Heart right ventricle (tissue), 16 donors: ENCODE data around the gene STOX1. TPM values are rescaled to one million over a fixed set of nuclear protein-coding genes. Genes with fewer than 3 reads are reported as not detected.
A peak's percentile ranks its signal among the peaks of the same experiment; 100 is the strongest.
"Not testable (repeated sequence)": the region's sequence is repeated elsewhere in the genome, so short reads cannot be mapped to it uniquely, and the experiment has no call there.

ENCODE experiments used
- ATAC-seq, 8 donors: fragments of 200-7000 bp; cut with Tn5 transposase; one replicate each; pipeline ENCODE4 v1.9.1; 2020; ENCODE audit warnings: mild to moderate bottlenecking in 8 of 8, moderate library complexity in 8 of 8, moderate number of reproducible peaks in 1 of 8
- DNase-seq, 2 donors: peaks; one replicate each; pipeline ENCODE4 v3.0.0-alpha.2; 2020
- H3K27ac ChIP-seq, 10 donors: fragments of 200-600 bp; sonication (generic) in 2 of 10; one replicate each; pipeline versions ENCODE4 v1.5.0 to v1.8.0; 2020 to 2022; ENCODE audit warnings: mild to moderate bottlenecking in 3 of 10
- H3K27me3 ChIP-seq, 7 donors: fragments of 200-600 bp; one replicate each; pipeline ENCODE4 v1.8.0; 2021 to 2022; ENCODE audit warnings: mild to moderate bottlenecking in 2 of 7
- H3K36me3 ChIP-seq, 9 donors: fragments of 200-600 bp; sonication (generic) in 1 of 9; one replicate each; pipeline versions ENCODE4 v1.5.0 to v1.8.0; 2020 to 2022; ENCODE audit warnings: mild to moderate bottlenecking in 2 of 9
- H3K4me1 ChIP-seq, 9 donors: fragments of 200-600 bp; sonication (generic) in 1 of 9; one replicate each; pipeline versions ENCODE4 v1.5.0 to v1.8.0; 2020 to 2022; ENCODE audit warnings: mild to moderate bottlenecking in 4 of 9
- H3K4me3 ChIP-seq, 10 donors: fragments of 200-600 bp; sonication (generic) in 2 of 10; one replicate each; pipeline versions ENCODE4 v1.5.0 to v1.8.0; 2020 to 2022; ENCODE audit warnings: mild to moderate bottlenecking in 7 of 10, moderate library complexity in 2 of 10
- H3K9me3 ChIP-seq, 11 donors: fragments of 200-600 bp in 10 of 11; sonication (generic) in 2 of 11; one replicate each; pipeline versions ENCODE4 v1.5.0 to v1.8.0; 2013 to 2022; ENCODE audit warnings: mild to moderate bottlenecking in 2 of 11, control low read depth in 1 of 11, moderate library complexity in 1 of 11
- CTCF ChIP-seq, 9 donors: fragments of 200-600 bp; sonication (generic) in 2 of 9; IDR thresholded peaks; one replicate each; pipeline versions ENCODE4 v1.5.0 to v1.8.0; 2021 to 2022; ENCODE audit warnings: antibody characterized with exemption in 9 of 9, mild to moderate bottlenecking in 5 of 9, moderate library complexity in 1 of 9
- WGBS, 2 donors: extraction: QIAGEN DNeasy Blood & Tissue Kit; methylation state at CpG; one replicate each; pipeline ENCODE4 v1.1.7; 2013; ENCODE audit warnings: inconsistent platforms in 1 of 2; 5-methylcytosine and 5-hydroxymethylcytosine counted together
- intact Hi-C, 10 donors: fragments of 100-400 bp; cut with DNase I; formaldehyde crosslinking; loops; one replicate each; pipeline versions ENCODE4 v1.11.1 to v1.14.2; 2022
- polyA plus RNA-seq, 2 donors: library from polyadenylated mRNA; stranded (reverse); fragments of 200-250 nt; gene quantifications; one replicate each; pipeline ENCODE4 v1.2.3, GENCODE V29; 2013
- total RNA-seq, 10 donors: library from RNA; stranded (reverse); fragmentation: NEBNext Ultra II Directional in 3 of 10; extraction: Animal tissue kit (Norgen Biotek cat#: 25700) in 3 of 10; gene quantifications; one replicate each; pipeline versions ENCODE4 v1.2.1 to v1.2.4, GENCODE V29; 2021 to 2023
- donor health status: Arrhythmogenic right ventricular cardiomyopathy.
- donor health status: ischemic (EF 13 %, LVEDD 7.1; RV severe dilation, severe dysfunction).
- donor health status: healthy with polysubstance abuse.
- donor health status: DM: no; HTN: yes; CAD: no.
- donor health status: DM: no; HTN: no; CAD: no.
- donor health status: ischemic (EF 25% LVEDD 6.9; RV normal size, moderate dysfunction).
- donor health status: ischemic (EF 25% LVEDD 5.7; RV mildly dilated, moderate dysfunction).
- donor health status: healthy.
- donor health status: DM: yes; HTN: yes; CAD: no.
- donor health status: Ischemic cardiomyopathy.
- donor health status: ischemic (EF 35%, LVEDD 5.7; RV mildly dilated, moderate dysfunction).
- donor health status: nonischemic (EF 11% LVEDD 7.7; RV severe dilation, severe dysfunction).
- donor health status: DM: yes; HTN: yes; CAD: no.
- donor health status: PGD.
- donor health status: ischemic (EF 29% LVEDD 5.4; RV normal size, mild dysfunction).
- donor health status: nonischemic (EF 23%, LVEDD 6.1; RV moderate dilation, normal function).

STOX1 gene
- total and polyA plus RNA-seq, 12 donors = 0.09 to 1.9 (median 0.25) TPM; not detected in 2

GRCh38 chr10:68924593-68924992 is 97.3 kb downstream of the STOX1 start:
- ATAC-seq (no peak), DNase-seq (no peak)
- no peak for TF ChIP-seq CTCF (IDR thresholded peaks at IDR 0.05)
- Histone ChIP-seq H3K9me3 (no peaks in the 10 kb centered on the region), H3K27me3 (no peaks in the 10 kb centered on the region), H3K27ac (peak overlapping the region in 1 of 10 donors; percentile 8), H3K4me3 (no peak overlapping the region), H3K4me1 (peaks cover 0 to 10% (median 0%) of the 10 kb centered on the region in 9 donors), H3K36me3 (peaks cover 0 to 96% (median 9%) of the 10 kb centered on the region in 9 donors)
- intact Hi-C loops = no loop called here

- intact Hi-C loops = no loop called here
- WGBS, 2 donors = 98% methylated on average over 4 of the region's 4 CpGs
- peaks cover 0 to 10% (median 0%) of the 10 kb centered on the region in 9 donors for H3K4me1 ChIP-seq
- peaks cover 0 to 96% (median 3%) of the 10 kb centered on the region in 9 donors for H3K36me3 ChIP-seq
- H3K27me3 ChIP-seq = no peaks in the 10 kb centered on the region
- H3K9me3 ChIP-seq = no peaks in the 10 kb centered on the region
- no peak for TF ChIP-seq CTCF (IDR thresholded peaks at IDR 0.05)
- no peak overlapping the region for H3K4me3 ChIP-seq
- DNase-seq = no peak
- H3K27ac ChIP-seq = no peak overlapping the region
- ATAC-seq = no peak
Measured at GRCh38 chr10:68925489-68925888, 98.2 kb downstream of the STOX1 start.

GRCh38 chr10:68929157-68929556 is 101.8 kb downstream of the STOX1 start:
- H3K4me3 ChIP-seq, DNase-seq, H3K27ac ChIP-seq, ATAC-seq, intact Hi-C loops, H3K27me3 ChIP-seq, H3K9me3 ChIP-seq: not testable (repeated sequence)
- 98 to 100% methylated on average over 2 of the region's 2 CpGs for WGBS, 2 donors
- Histone ChIP-seq H3K4me1 (peaks cover 0 to 14% (median 0%) of the 10 kb centered on the region in 9 donors), H3K36me3 (peaks cover 0 to 91% (median 4%) of the 10 kb centered on the region in 9 donors)

- H3K4me1 ChIP-seq, H3K27ac ChIP-seq, H3K4me3 ChIP-seq, H3K9me3 ChIP-seq, DNase-seq, ATAC-seq, H3K27me3 ChIP-seq, intact Hi-C loops: not testable (repeated sequence)
- peaks cover 0 to 93% (median 4%) of the 10 kb centered on the region in 9 donors for H3K36me3 ChIP-seq
- WGBS, 2 donors = 96 to 98% methylated on average over 8 of the region's 8 CpGs
Measured at GRCh38 chr10:68929888-68930287, 102.6 kb downstream of the STOX1 start.

GRCh38 chr10:68932860-68933259 is 105.5 kb downstream of the STOX1 start:
- H3K4me1 ChIP-seq, H3K9me3 ChIP-seq, intact Hi-C loops, ATAC-seq, H3K27ac ChIP-seq, H3K27me3 ChIP-seq, H3K4me3 ChIP-seq, DNase-seq: not testable (repeated sequence)
- H3K36me3 ChIP-seq = peaks cover 0 to 98% (median 24%) of the 10 kb centered on the region in 9 donors
- WGBS, 2 donors = 77 to 99% methylated on average over 3 of the region's 3 CpGs

- Histone ChIP-seq H3K4me3 (no peak overlapping the region), H3K27ac (no peak overlapping the region), H3K36me3 (peaks cover 0 to 98% (median 35%) of the 10 kb centered on the region in 9 donors), H3K4me1 (peaks cover 0 to 6% (median 0%) of the 10 kb centered on the region in 9 donors), H3K9me3 (no peaks in the 10 kb centered on the region), H3K27me3 (no peaks in the 10 kb centered on the region)
- intact Hi-C loops = no loop called here
- no peak for ATAC-seq
- TF ChIP-seq CTCF (IDR thresholded peaks at IDR 0.05) = no peak
- no peak for DNase-seq
Measured at GRCh38 chr10:68934994-68935393, 107.7 kb downstream of the STOX1 start.
